Skin epidermis (tissue), 12 donors: ENCODE measurements around the gene NFIB.

ENCODE experiments used
- H3K27ac ChIP-seq, 21 experiments: fragments of 200-600 bp; sonication (generic) in 11 of 21; one replicate each; pipeline ENCODE4 v1.5.0; 2020; ENCODE audit warnings: mild to moderate bottlenecking in 3 of 21, inconsistent platforms in 2 of 21, moderate library complexity in 2 of 21
- H3K4me3 ChIP-seq, 7 experiments: fragments of 200-600 bp; sonication (generic) in 2 of 7; one replicate each; pipeline ENCODE4 v1.5.0; 2020; ENCODE audit warnings: inconsistent platforms in 2 of 7, mild to moderate bottlenecking in 2 of 7, moderate library complexity in 1 of 7

NFIB gene

GRCh38 chr9:14037331-14037730, 276.6 kb downstream of the NFIB start:
- Histone ChIP-seq H3K27ac (no peak overlapping the region), H3K4me3 (no peak overlapping the region)

GRCh38 chr9:14033067-14033466, 280.9 kb downstream of the NFIB start:
- Histone ChIP-seq H3K4me3 (no peak overlapping the region), H3K27ac (no peak overlapping the region)
